Measurements from ENCODE around the gene ATP6AP2. TPM values are rescaled to one million over a fixed set of nuclear protein-coding genes. Genes with fewer than 3 reads are reported as not detected.
"Not testable (repeated sequence)": the region's sequence is repeated elsewhere in the genome, so short reads cannot be mapped to it uniquely, and the experiment has no call there.

ATP6AP2 gene
- total RNA-seq, 4 donors from 2014 or later: 62.9 to 102 (median 67.3) TPM

GRCh38 chrX:40563784-40564183 is 17.0 kb upstream of the ATP6AP2 start:
- Histone ChIP-seq H3K27me3 (no peaks in the 10 kb centered on the region), H3K27ac (no peak overlapping the region), H3K4me1 (no peaks in the 10 kb centered on the region), H3K9me3 (no peaks in the 10 kb centered on the region), H3K36me3 (no peaks in the 10 kb centered on the region), H3K4me3 (no peak overlapping the region)
- TF ChIP-seq CTCF (IDR thresholded peaks at IDR 0.05) (no peak), POLR2A (IDR thresholded peaks at IDR 0.05) (no peak)
- WGBS, 2 donors: 56% methylated on average over 2 of the region's 10 CpGs; no CpG with 5 or more reads in 1 of the 2 donors
- intact Hi-C loops (cut with DNase I): no loop called here
- no peak for DNase-seq

GRCh38 chrX:40564447-40564846 is 16.3 kb upstream of the ATP6AP2 start:
- Histone ChIP-seq H3K27ac (no peak overlapping the region), H3K4me1 (no peaks in the 10 kb centered on the region), H3K4me3 (no peak overlapping the region), H3K36me3 (no peaks in the 10 kb centered on the region), H3K9me3 (no peaks in the 10 kb centered on the region), H3K27me3 (no peaks in the 10 kb centered on the region)
- intact Hi-C loops (cut with DNase I): no loop called here
- TF ChIP-seq POLR2A (IDR thresholded peaks at IDR 0.05) (no peak), CTCF (IDR thresholded peaks at IDR 0.05) (no peak)
- WGBS, 2 donors: 83 to 84% methylated on average over 4 of the region's 4 CpGs
- no peak for DNase-seq

GRCh38 chrX:40570346-40571093 is 10.2 kb upstream of the ATP6AP2 start:
- intact Hi-C loops (cut with DNase I): no loop called here
- no peaks in the 10 kb centered on the region for H3K27me3 ChIP-seq
- 32 to 56% methylated on average over 5 to 7 of the region's 10 CpGs for WGBS, 2 donors
- no peak overlapping the region for H3K27ac ChIP-seq
- no peaks in the 10 kb centered on the region for H3K36me3 ChIP-seq
- peak in 1 of 4 donors; percentile 11 for TF ChIP-seq POLR2A (IDR thresholded peaks at IDR 0.05)
- TF ChIP-seq CTCF (IDR thresholded peaks at IDR 0.05): no peak
- no peak for DNase-seq
- no peaks in the 10 kb centered on the region for H3K9me3 ChIP-seq
- no peaks in the 10 kb centered on the region for H3K4me1 ChIP-seq
- H3K4me3 ChIP-seq: no peak overlapping the region

GRCh38 chrX:40571164-40571563 is 9.6 kb upstream of the ATP6AP2 start:
- H3K27ac ChIP-seq; H3K4me3 ChIP-seq; H3K4me1 ChIP-seq; H3K36me3 ChIP-seq; intact Hi-C loops (cut with DNase I); H3K9me3 ChIP-seq; H3K27me3 ChIP-seq; DNase-seq: not testable (repeated sequence)
- WGBS, 2 donors: 64 to 66% methylated on average over 5 of the region's 5 CpGs

- WGBS, 2 donors: 64 to 86% methylated on average over 3 of the region's 3 CpGs
- TF ChIP-seq CTCF (IDR thresholded peaks at IDR 0.05): no peak
- TF ChIP-seq POLR2A (IDR thresholded peaks at IDR 0.05): no peak
- Histone ChIP-seq H3K9me3 (no peaks in the 10 kb centered on the region), H3K27ac (no peak overlapping the region), H3K36me3 (no peaks in the 10 kb centered on the region), H3K4me3 (no peak overlapping the region), H3K4me1 (no peaks in the 10 kb centered on the region), H3K27me3 (no peaks in the 10 kb centered on the region)
- intact Hi-C loops (cut with DNase I): no loop called here
- DNase-seq: no peak
Measured at GRCh38 chrX:40571600-40571999, 9.2 kb upstream of the ATP6AP2 start.

- WGBS, 2 donors: 42 to 57% methylated on average over 1 to 2 of the region's 2 CpGs
- no peak for DNase-seq
Measured at GRCh38 chrX:40573763-40574162, 7.0 kb upstream of the ATP6AP2 start.

GRCh38 chrX:40575411-40575810 is 5.4 kb upstream of the ATP6AP2 start:
- H3K4me1 ChIP-seq; H3K4me3 ChIP-seq; H3K27me3 ChIP-seq; intact Hi-C loops (cut with DNase I); H3K9me3 ChIP-seq; H3K27ac ChIP-seq; H3K36me3 ChIP-seq; DNase-seq: not testable (repeated sequence)
- 60% methylated on average over 1 of the region's 2 CpGs; no CpG with 5 or more reads in 1 of the 2 donors for WGBS, 2 donors

More at GRCh38 chrX:40573763-40574162, 7.0 kb upstream of the ATP6AP2 start:
- H3K27ac ChIP-seq: no peak overlapping the region
- no peaks in the 10 kb centered on the region for H3K4me1 ChIP-seq
- no peaks in the 10 kb centered on the region for H3K36me3 ChIP-seq
- H3K27me3 ChIP-seq: no peaks in the 10 kb centered on the region
- intact Hi-C loops (cut with DNase I): no loop called here
- H3K4me3 ChIP-seq: no peak overlapping the region
- TF ChIP-seq POLR2A (IDR thresholded peaks at IDR 0.05) (no peak), CTCF (IDR thresholded peaks at IDR 0.05) (peak in 3 of 6 experiments; percentile 22 to 56 (median 33))
- no peaks in the 10 kb centered on the region for H3K9me3 ChIP-seq

All from esophagus squamous epithelium (tissue), 5 donors.